Inferior parietal cortex (tissue), 1 donor: ENCODE data around the gene BMP7.

Source experiments
- DNase-seq: peaks from one replicate; pipeline ENCODE4 v3.0.0-alpha.2; 2016; ENCODE audit errors: extremely low spot score

BMP7 gene

DNA sequence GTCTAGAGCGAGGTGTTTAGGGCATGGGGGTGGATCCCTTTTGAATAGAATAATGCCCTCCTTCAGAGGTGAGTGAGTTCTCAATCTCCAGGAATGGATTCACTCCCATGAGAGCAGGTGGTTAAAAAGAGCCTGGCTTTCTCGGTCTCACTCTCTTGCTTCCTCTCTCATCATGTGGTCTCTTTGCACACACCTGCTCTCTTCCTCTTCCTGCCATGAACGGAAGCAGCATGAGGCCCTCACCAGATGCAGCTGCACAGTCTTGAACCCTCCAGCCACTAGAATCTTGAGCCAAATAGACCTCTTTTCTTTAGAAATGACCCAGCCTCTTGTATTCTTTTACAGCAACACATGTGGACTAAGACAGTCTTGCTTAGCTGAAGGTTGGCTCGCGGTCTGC lies 119.3 kb downstream of the BMP7 start:
- DNase-seq = no peak

DNA sequence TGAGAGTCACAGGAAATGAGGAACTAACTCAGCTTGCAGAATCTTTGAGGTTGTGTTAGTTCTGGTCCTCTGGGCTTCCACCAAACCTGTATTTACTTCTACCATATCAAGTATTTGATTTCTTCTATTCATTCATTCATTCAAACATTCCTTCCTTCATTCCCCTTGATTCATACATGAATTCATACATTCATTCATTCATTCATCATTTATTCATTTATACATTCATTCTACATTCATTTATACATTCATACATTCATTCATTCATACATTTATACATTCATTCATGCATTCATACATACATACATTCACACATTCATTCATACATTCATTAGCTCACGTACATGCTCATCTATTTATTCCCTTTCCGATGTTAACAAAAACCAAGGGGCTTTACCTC lies 120.3 kb downstream of the BMP7 start:
- DNase-seq = no peak

GRCh38 chr20:57145089-57145631 lies 121.3 kb downstream of the BMP7 start:
- DNase-seq = no peak

- DNase-seq = no peak
Observed at GRCh38 chr20:57143173-57143572, 123.3 kb downstream of the BMP7 start.

DNA sequence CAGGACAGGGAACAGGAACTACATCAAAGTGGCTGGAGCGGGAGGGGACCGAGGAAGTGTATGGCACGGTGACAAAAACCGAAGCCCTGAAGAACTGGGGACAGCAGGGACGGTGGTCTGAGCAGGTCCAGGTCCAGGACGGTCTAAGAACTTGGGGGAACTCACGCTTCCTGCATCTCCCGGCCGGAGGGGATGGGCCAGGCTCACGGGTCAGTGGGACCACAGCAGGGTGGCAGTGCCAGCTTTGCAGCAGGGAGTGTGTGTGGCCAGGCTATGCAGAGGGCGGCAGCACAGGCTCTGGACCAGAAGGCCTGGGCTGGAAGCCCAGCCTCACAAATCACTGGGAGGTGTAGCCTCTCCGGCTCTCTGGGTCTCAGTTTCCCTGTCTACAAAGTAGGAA lies 123.8 kb downstream of the BMP7 start:
- no peak for DNase-seq

DNA sequence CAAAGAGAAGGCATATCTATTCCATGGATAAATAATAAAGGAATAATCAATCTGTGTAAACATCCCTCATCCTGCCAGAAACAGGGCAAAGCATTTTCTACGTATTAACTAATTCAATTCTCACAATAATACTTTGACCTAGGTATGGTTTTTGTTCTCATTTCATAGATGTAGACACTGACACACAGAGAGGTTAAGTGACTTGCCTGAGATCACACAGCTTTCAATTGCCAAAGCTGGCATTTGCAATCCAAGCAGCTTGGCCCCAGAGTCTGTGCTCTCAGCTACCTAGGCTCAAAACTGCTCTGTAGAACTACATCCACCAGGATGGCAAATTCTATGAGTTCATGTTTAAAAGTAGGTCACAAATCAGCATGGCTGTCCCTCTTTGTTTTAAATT lies 124.9 kb downstream of the BMP7 start:
- DNase-seq = no peak

GRCh38 chr20:57140416-57140965 lies 126.0 kb downstream of the BMP7 start:
- no peak for DNase-seq

DNA sequence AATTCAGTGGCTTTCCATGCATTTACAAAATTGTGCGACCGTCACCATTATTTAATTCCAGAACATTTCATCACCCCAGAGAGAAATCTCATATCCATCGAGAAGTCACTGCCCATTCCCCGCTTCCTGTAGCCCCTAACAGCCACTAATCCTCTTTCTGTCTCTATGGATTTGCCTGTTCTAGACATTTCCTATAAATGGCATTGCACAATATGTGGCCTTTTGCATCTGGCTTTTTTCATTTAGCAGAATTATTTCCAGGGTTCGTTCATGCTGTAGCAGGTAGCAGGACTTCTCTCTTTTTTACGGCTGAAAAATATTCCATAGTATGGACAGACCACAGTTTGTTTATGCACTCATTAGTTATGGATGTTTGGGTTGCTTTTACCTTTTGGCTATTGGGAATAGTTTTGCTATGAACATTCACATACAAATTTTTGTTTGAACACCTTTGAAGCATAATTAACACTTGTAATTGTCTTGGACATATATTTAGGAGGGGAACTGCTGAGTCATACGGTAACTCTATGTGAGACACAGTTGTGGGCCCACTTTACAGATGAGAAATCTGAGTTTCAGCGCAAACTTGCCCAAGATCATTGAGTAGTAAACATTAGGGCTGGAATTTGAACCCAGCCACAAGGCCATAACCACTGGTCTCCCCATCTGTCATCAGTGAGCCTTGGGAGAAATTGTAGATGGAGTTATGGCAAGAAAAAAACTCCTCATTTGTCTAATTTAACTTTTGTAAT lies 126.9 kb downstream of the BMP7 start:
- no peak for DNase-seq

DNA sequence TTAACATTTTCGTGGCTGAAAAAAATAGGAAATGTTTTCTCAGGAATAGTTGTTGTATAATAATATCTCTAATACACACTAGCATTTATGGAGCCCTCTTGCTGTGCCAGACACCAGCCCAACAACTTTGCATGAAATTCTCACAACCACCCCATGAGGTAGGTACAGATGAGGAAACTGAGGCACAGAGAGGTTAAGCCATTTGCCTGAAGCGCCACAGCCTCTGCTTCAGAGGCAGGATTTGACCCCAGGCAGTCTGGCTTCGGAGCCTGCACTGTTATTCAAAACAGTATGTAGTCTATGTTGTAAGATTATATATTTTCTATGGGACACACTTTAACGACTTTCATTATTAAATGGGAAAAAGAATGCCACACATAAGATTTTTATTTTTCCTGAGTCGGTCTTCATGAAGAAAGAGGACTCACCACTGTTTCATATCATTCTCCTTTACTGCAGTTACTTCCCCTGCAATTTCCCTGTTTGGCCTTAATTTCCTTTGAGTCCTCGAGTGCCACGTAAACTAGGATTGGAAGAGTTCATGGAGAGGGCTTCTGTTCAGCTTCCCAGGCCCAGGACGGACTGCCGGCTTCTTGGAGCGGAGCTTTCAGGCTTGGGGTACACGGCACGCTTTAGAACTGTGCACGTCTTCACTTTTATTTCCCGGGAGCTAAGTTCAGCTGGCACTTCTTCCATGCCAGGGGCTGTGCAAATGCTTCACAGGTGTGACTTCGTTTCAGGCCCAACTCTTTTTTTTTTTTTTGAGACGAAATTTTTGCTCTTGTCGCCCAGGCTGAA lies 128.0 kb downstream of the BMP7 start:
- no peak for DNase-seq

DNA sequence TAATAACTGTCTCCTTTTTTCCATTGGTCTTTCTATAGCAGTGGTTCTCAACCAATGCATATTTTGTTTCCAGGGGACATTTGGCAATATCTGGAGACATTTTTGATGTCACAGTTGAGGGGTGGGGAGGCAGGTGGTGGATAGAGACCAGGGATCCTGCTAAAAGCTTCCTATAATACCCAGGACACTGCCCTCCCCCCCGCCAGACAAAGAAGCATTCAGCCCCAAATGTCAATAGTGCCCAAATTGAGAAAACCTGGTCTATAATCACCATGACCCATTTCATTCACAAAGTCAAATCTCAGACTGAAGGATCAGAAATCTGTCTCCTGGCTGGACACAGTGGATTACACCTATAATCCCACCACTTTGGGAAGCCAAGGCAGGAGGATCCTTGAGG lies 128.8 kb downstream of the BMP7 start:
- DNase-seq = no peak

DNA sequence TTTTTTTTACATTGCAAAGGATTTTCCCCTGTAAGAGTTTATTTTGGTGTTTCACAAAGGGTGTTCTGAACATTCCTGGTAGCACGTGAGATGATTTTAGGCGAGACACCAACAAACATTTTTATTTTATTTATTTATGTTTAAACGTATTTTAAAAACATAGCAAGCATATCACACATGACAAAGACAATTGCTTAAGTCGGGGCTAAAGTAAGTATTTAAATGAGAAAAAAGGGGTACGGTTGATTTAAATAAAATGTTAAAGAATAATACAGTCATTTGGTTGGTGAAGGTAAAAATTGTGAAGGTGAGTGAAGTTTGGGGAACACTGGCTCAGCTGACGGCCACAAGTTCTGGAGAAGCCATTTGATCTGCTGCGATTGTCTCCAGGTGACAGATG lies 129.7 kb downstream of the BMP7 start:
- no peak for DNase-seq

DNA sequence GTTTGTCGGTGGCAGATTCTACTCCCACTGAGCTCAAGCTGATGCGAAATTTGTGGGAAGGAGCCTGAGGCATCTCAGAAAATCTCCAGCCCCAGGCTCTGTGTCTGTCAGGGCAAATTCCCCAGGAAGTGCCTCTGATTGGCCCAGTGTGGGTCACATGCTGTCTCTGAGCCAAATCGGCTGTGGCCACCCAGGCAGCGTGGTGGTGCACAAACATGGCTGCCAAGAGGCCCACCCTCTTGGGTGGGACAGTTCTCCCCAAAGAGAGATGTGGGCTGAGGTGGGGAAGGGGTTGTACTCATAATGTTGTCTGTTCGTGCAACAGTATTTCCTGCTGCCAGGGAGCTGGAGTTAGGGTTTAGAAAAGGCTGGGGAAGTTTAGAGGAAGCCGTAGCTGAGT lies 130.6 kb downstream of the BMP7 start:
- DNase-seq = no peak

DNA sequence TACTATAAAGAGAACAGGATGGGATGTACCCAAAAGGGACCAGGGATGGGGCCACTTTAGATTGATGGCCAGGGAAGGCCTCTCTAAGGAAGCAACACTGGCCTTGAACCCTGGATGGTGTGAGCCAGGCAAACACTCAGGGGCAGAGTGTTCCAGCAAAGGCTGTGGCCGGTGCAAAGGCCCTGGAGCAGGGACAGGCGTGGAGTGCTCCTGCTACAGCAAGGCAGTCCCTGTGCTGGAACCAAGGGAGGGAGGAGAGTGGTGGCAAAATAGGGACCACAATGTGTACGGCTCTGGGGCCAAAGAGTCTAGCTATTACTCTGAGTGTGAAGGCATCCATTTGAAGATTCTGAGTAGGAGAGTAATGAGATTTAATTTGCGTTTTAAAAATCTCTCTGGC lies 131.6 kb downstream of the BMP7 start:
- no peak for DNase-seq

- no peak for DNase-seq
Observed at GRCh38 chr20:57133926-57134650, 132.4 kb downstream of the BMP7 start.

DNA sequence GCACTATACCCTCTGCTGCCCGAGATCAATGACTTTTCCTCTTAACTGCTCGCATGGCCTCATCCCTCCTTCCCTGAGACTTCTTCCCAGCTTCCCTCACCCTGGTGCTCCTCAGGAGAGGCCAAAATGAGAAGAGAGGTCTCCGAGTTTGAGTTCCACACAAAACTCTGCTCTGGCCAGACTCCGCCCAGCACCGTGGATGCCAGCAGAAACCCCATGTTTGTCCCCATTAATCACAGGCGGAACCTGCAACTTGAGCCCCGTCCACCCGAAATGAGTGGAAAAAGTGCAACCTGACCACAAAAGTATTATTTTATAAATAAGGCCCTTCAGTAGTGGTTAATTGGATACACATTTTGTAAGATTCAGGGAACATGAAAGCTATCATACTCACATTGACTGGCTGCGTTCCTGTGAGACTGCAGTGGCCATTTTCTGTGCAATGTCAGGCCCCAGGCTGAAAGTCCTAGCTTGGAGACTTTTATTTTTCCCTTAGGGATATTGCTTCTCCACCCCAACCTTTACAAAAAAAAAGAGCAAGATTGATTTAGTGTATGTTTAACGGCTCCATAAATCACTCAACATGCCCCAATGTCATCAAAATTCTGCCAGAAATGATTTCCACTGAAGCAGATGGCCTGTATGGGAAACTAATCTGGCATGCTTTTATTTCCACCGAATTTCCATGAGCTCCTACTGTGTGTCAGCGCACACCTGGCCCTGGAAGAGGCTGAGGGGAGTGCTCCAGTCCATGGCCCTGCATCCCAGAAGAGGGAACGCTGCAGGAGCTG lies 134.6 kb downstream of the BMP7 start:
- no peak for DNase-seq

GRCh38 chr20:57131077-57131476 lies 135.4 kb downstream of the BMP7 start:
- DNase-seq = no peak

DNA sequence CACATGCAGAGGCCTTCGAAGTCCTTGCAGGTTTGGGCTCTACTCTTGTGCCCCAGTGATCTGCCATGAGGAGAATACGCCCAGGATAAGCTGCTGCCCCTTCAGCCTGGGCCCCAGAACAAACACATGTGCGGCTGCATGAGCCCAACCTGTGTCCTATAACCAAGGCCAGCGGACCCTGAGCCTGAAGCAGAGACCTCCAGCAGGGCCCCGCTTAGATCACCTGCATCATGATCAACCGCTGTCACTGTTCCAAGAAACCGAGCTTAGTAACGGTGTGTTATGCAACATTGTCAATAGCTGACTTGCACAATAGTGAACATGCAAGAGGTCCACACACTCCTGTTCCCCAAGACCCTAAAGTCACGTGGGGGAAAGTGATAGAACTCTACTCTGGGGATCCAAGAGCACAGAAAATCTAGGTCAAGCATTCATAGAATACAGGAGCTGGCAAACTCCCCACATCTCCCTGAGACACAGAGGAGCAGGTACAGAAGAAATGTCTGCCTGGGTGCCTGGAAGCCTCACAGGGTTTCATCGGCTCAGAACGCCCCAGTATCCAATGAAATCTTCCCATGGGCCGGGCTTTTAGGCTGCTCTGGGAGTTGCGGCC lies 136.2 kb downstream of the BMP7 start:
- no peak for DNase-seq

DNA sequence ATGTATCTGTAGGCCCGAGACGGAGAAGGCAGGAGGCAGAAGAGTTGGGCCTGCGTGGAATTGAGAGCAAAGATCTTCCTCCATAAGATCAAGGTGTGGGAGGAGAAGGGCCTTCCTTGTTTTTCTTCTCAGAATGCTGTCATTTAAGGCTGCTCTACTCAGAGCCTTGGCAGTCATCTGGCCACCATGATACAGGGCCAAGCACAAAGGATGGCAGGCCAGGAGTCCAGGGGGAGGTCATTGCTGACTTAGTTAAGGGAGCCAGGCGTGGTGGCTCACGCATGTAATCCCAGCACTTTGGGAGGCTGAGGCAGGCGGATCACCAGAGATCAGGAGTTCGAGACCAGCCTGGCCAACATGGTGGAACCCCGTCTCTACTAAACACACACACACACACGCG lies 137.1 kb downstream of the BMP7 start:
- no peak for DNase-seq

- DNase-seq = no peak
Observed at GRCh38 chr20:57128044-57128757, 138.2 kb downstream of the BMP7 start.

- DNase-seq = no peak
Observed at GRCh38 chr20:57126481-57127092, 139.9 kb downstream of the BMP7 start.
